T-helper 1 cell treated with Interleukin-12 subunit alpha and Interleukin-12 subunit beta and Interleukin-4 antibody, amounts not matched to agents 30 μg/mL and 1 μg/mL, for 36 hours (primary cell): ENCODE results near the gene MED17.
"Not testable (repeated sequence)": the region's sequence is repeated elsewhere in the genome, so short reads cannot be mapped to it uniquely, and the experiment has no call there.

Source experiments
- H3K27ac Mint-ChIP-seq: one replicate; pipeline ENCODE4 v1.8.0; 2021; ENCODE audit warnings: mild to moderate bottlenecking, mixed read lengths
- H3K27me3 Mint-ChIP-seq: one replicate; pipeline ENCODE4 v1.8.0; 2021; ENCODE audit warnings: low read depth, mixed read lengths
- H3K36me3 Mint-ChIP-seq: one replicate; pipeline ENCODE4 v1.8.0; 2021; ENCODE audit warnings: low read depth, mixed read lengths
- H3K4me1 Mint-ChIP-seq: one replicate; pipeline ENCODE4 v1.8.0; 2021; ENCODE audit warnings: low read depth, mixed read lengths
- H3K4me3 Mint-ChIP-seq: one replicate; pipeline ENCODE4 v1.8.0; 2021; ENCODE audit warnings: mild to moderate bottlenecking, moderate library complexity, mixed read lengths
- H3K9me3 Mint-ChIP-seq: one replicate; pipeline ENCODE4 v1.8.0; 2021; ENCODE audit warnings: mixed read lengths

The MED17 gene

GRCh38 chr11:93773045-93773477 lies 11.0 kb upstream of the MED17 start:
- no peaks in the 10 kb centered on the region for H3K27me3 Mint-ChIP-seq
- H3K36me3 Mint-ChIP-seq = peaks cover 5% of the 10 kb centered on the region
- no peak overlapping the region for H3K27ac Mint-ChIP-seq
- no peaks in the 10 kb centered on the region for H3K4me1 Mint-ChIP-seq
- H3K9me3 Mint-ChIP-seq = peaks cover 16% of the 10 kb centered on the region
- no peak overlapping the region for H3K4me3 Mint-ChIP-seq

GRCh38 chr11:93773601-93774200 lies 10.4 kb upstream of the MED17 start:
- Mint-ChIP-seq H3K9me3 (peaks cover 11% of the 10 kb centered on the region), H3K27ac (no peak overlapping the region), H3K36me3 (peaks cover 1% of the 10 kb centered on the region), H3K4me1 (no peaks in the 10 kb centered on the region), H3K4me3 (no peak overlapping the region), H3K27me3 (no peaks in the 10 kb centered on the region)

- H3K27ac Mint-ChIP-seq, H3K4me3 Mint-ChIP-seq, H3K36me3 Mint-ChIP-seq, H3K27me3 Mint-ChIP-seq, H3K4me1 Mint-ChIP-seq: not testable (repeated sequence)
- peaks cover 13% of the 10 kb centered on the region for H3K9me3 Mint-ChIP-seq
Measured at GRCh38 chr11:93774560-93774959, 9.5 kb upstream of the MED17 start.

GRCh38 chr11:93775289-93775688 lies 8.8 kb upstream of the MED17 start:
- Mint-ChIP-seq H3K4me1 (no peaks in the 10 kb centered on the region), H3K4me3 (no peak overlapping the region), H3K9me3 (peaks cover 13% of the 10 kb centered on the region), H3K36me3 (peaks cover 1% of the 10 kb centered on the region), H3K27me3 (no peaks in the 10 kb centered on the region), H3K27ac (no peak overlapping the region)

- Mint-ChIP-seq H3K27ac (no peak overlapping the region), H3K36me3 (peaks cover 19% of the 10 kb centered on the region), H3K27me3 (no peaks in the 10 kb centered on the region), H3K4me1 (peaks cover 34% of the 10 kb centered on the region), H3K4me3 (peak overlapping the region; percentile 99), H3K9me3 (peaks cover 3% of the 10 kb centered on the region)
Measured at GRCh38 chr11:93783362-93783761, 720 bp upstream of the MED17 start.

GRCh38 chr11:93783765-93784144 lies 327 bp upstream of the MED17 start:
- peaks cover under 1% of the 10 kb centered on the region for H3K9me3 Mint-ChIP-seq
- peaks cover 21% of the 10 kb centered on the region for H3K36me3 Mint-ChIP-seq
- H3K4me1 Mint-ChIP-seq = peaks cover 35% of the 10 kb centered on the region
- H3K27me3 Mint-ChIP-seq = no peaks in the 10 kb centered on the region
- peak overlapping the region; percentile 99 for H3K4me3 Mint-ChIP-seq
- peak overlapping the region; percentile 82 for H3K27ac Mint-ChIP-seq

- peaks cover 26% of the 10 kb centered on the region for H3K36me3 Mint-ChIP-seq
Measured at GRCh38 chr11:93784935-93785360, 866 bp downstream of the MED17 start.

GRCh38 chr11:93791493-93791892 lies 7.4 kb downstream of the MED17 start:
- Mint-ChIP-seq H3K9me3 (no peaks in the 10 kb centered on the region), H3K27ac (no peak overlapping the region), H3K36me3 (peaks cover 53% of the 10 kb centered on the region), H3K4me3 (no peak overlapping the region), H3K27me3 (no peaks in the 10 kb centered on the region), H3K4me1 (peaks cover 21% of the 10 kb centered on the region)

More at GRCh38 chr11:93784935-93785360, 866 bp downstream of the MED17 start:
- Mint-ChIP-seq H3K27ac (peak overlapping the region; percentile 82), H3K4me3 (peak overlapping the region; percentile 99), H3K4me1 (peaks cover 40% of the 10 kb centered on the region), H3K9me3 (no peaks in the 10 kb centered on the region), H3K27me3 (no peaks in the 10 kb centered on the region)

- peaks cover 51% of the 10 kb centered on the region for H3K36me3 Mint-ChIP-seq
- H3K9me3 Mint-ChIP-seq = no peaks in the 10 kb centered on the region
- peaks cover 3% of the 10 kb centered on the region for H3K4me1 Mint-ChIP-seq
- no peak overlapping the region for H3K27ac Mint-ChIP-seq
- no peak overlapping the region for H3K4me3 Mint-ChIP-seq
- H3K27me3 Mint-ChIP-seq = no peaks in the 10 kb centered on the region
Measured at GRCh38 chr11:93796441-93797231, 12.6 kb downstream of the MED17 start.

- no peak overlapping the region for H3K4me3 Mint-ChIP-seq
- no peak overlapping the region for H3K27ac Mint-ChIP-seq
- peaks cover 3% of the 10 kb centered on the region for H3K4me1 Mint-ChIP-seq
- no peaks in the 10 kb centered on the region for H3K27me3 Mint-ChIP-seq
- no peaks in the 10 kb centered on the region for H3K9me3 Mint-ChIP-seq
- H3K36me3 Mint-ChIP-seq = peaks cover 45% of the 10 kb centered on the region
Measured at GRCh38 chr11:93801366-93801765, 17.3 kb downstream of the MED17 start.

GRCh38 chr11:93804879-93805278 lies 20.8 kb downstream of the MED17 start:
- H3K27ac Mint-ChIP-seq = no peak overlapping the region
- no peaks in the 10 kb centered on the region for H3K4me1 Mint-ChIP-seq
- no peaks in the 10 kb centered on the region for H3K27me3 Mint-ChIP-seq
- peaks cover 44% of the 10 kb centered on the region for H3K36me3 Mint-ChIP-seq
- no peaks in the 10 kb centered on the region for H3K9me3 Mint-ChIP-seq
- no peak overlapping the region for H3K4me3 Mint-ChIP-seq

- H3K36me3 Mint-ChIP-seq = peaks cover 43% of the 10 kb centered on the region
- H3K27me3 Mint-ChIP-seq = no peaks in the 10 kb centered on the region
- H3K27ac Mint-ChIP-seq = no peak overlapping the region
- H3K9me3 Mint-ChIP-seq = no peaks in the 10 kb centered on the region
- H3K4me1 Mint-ChIP-seq = peaks cover 1% of the 10 kb centered on the region
- H3K4me3 Mint-ChIP-seq = no peak overlapping the region
Measured at GRCh38 chr11:93807980-93808379, 23.9 kb downstream of the MED17 start.

GRCh38 chr11:93813974-93814373 lies 29.9 kb downstream of the MED17 start:
- H3K4me1 Mint-ChIP-seq = peaks cover 1% of the 10 kb centered on the region
- H3K4me3 Mint-ChIP-seq = no peak overlapping the region
- H3K36me3 Mint-ChIP-seq = peaks cover 38% of the 10 kb centered on the region
- H3K9me3 Mint-ChIP-seq = no peaks in the 10 kb centered on the region
- no peak overlapping the region for H3K27ac Mint-ChIP-seq
- no peaks in the 10 kb centered on the region for H3K27me3 Mint-ChIP-seq

GRCh38 chr11:93814966-93815633 lies 31.0 kb downstream of the MED17 start:
- H3K27ac Mint-ChIP-seq = no peak overlapping the region
- H3K4me3 Mint-ChIP-seq = no peak overlapping the region
- H3K9me3 Mint-ChIP-seq = no peaks in the 10 kb centered on the region
- H3K27me3 Mint-ChIP-seq = no peaks in the 10 kb centered on the region
- H3K4me1 Mint-ChIP-seq = peaks cover 1% of the 10 kb centered on the region
- H3K36me3 Mint-ChIP-seq = peaks cover 35% of the 10 kb centered on the region
